ENCODE measurements around the gene KCNG2.

GRCh38 chr18:79922971-79923411 is 125.3 kb downstream of the KCNG2 start:
- no peak for TF ChIP-seq CTCF (IDR thresholded peaks at IDR 0.05; ENCODE audit: insufficient read depth, low read length, poor library complexity, severe bottlenecking)
- TF ChIP-seq EZH2phosphoT487 (conservative IDR thresholded peaks at IDR 0.05; ENCODE audit: low read length), result no peak

Measured in SU-DHL-6 (cell line).